ENCODE data around the gene CASZ1. TPM values are rescaled to one million over a fixed set of nuclear protein-coding genes. Genes with fewer than 3 reads are reported as not detected.

The CASZ1 gene
- total RNA-seq, 1 experiment from 2014 or later, result 11.1 TPM

DNA sequence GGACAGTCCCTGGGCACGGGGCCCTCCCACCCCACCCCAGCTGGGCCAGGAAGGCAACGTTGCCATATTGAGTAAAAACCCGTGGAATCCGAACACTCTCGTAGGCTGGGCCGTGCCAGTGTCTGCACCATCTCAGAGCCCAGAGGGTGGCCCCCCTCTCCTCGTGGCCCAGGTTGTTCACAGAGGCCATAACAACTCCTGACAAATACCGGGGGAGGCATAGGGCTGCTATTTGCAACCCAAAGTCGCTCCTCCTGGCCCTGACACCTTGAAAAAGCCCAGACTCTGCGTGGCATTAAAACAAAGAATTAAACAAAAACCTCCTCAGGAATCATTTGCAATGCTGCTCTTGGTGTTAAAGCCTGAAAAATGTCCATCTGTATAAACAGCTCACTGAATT lies 141.4 kb downstream of the CASZ1 start:
- Mint-ChIP-seq H3K27ac (ENCODE audit: low read depth, unreplicated experiment) (no peak overlapping the region), H3K4me1 (ENCODE audit: insufficient read depth, unreplicated experiment) (no peaks in the 10 kb centered on the region), H3K36me3 (ENCODE audit: insufficient read depth, unreplicated experiment) (peaks cover 22% of the 10 kb centered on the region), H3K9me3 (ENCODE audit: unreplicated experiment) (no peaks in the 10 kb centered on the region), H3K4me3 (ENCODE audit: unreplicated experiment) (no peak overlapping the region), H3K27me3 (ENCODE audit: insufficient read depth, unreplicated experiment) (no peaks in the 10 kb centered on the region)
- CTCF ChIA-PET, result no interaction called here
- DNase-seq (ENCODE audit: unreplicated experiment), result no peak
- intact Hi-C loops (cut with micrococcal nuclease), result no loop called here
- POLR2A ChIA-PET, result interaction anchor here (0.7 kb wide), 1 partner anchor 32 kb away, joined by 3 read pairs; no protein-coding TSS in a partner anchor
- no TSS peak for BruUV-seq (replicated peaks)
- TF ChIP-seq, protein P1, sequence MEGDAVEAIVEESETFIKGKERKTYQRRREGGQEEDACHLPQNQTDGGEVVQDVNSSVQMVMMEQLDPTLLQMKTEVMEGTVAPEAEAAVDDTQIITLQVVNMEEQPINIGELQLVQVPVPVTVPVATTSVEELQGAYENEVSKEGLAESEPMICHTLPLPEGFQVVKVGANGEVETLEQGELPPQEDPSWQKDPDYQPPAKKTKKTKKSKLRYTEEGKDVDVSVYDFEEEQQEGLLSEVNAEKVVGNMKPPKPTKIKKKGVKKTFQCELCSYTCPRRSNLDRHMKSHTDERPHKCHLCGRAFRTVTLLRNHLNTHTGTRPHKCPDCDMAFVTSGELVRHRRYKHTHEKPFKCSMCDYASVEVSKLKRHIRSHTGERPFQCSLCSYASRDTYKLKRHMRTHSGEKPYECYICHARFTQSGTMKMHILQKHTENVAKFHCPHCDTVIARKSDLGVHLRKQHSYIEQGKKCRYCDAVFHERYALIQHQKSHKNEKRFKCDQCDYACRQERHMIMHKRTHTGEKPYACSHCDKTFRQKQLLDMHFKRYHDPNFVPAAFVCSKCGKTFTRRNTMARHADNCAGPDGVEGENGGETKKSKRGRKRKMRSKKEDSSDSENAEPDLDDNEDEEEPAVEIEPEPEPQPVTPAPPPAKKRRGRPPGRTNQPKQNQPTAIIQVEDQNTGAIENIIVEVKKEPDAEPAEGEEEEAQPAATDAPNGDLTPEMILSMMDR (IDR thresholded peaks at IDR 0.05; ENCODE audit: unreplicated experiment), result no peak

GRCh38 chr1:10653370-10654125 lies 142.9 kb downstream of the CASZ1 start:
- POLR2A ChIA-PET, result no interaction called here
- intact Hi-C loops (cut with micrococcal nuclease), result no loop called here
- no peaks in the 10 kb centered on the region for H3K9me3 Mint-ChIP-seq (ENCODE audit: unreplicated experiment)
- no peaks in the 10 kb centered on the region for H3K4me1 Mint-ChIP-seq (ENCODE audit: insufficient read depth, unreplicated experiment)
- TF ChIP-seq, protein P1 (IDR thresholded peaks at IDR 0.05; ENCODE audit: unreplicated experiment), result no peak
- H3K27ac Mint-ChIP-seq (ENCODE audit: low read depth, unreplicated experiment), result no peak overlapping the region
- H3K36me3 Mint-ChIP-seq (ENCODE audit: insufficient read depth, unreplicated experiment), result peaks cover 25% of the 10 kb centered on the region
- BruUV-seq (replicated peaks), result no TSS peak
- H3K4me3 Mint-ChIP-seq (ENCODE audit: unreplicated experiment), result no peak overlapping the region
- H3K27me3 Mint-ChIP-seq (ENCODE audit: insufficient read depth, unreplicated experiment), result no peaks in the 10 kb centered on the region
- no peak for DNase-seq (ENCODE audit: unreplicated experiment)
- CTCF ChIA-PET, result no interaction called here

GRCh38 chr1:10652626-10653025 lies 143.8 kb downstream of the CASZ1 start:
- H3K27ac Mint-ChIP-seq (ENCODE audit: low read depth, unreplicated experiment), result no peak overlapping the region
- peaks cover 22% of the 10 kb centered on the region for H3K36me3 Mint-ChIP-seq (ENCODE audit: insufficient read depth, unreplicated experiment)
- DNase-seq (ENCODE audit: unreplicated experiment), result no peak
- no peak overlapping the region for H3K4me3 Mint-ChIP-seq (ENCODE audit: unreplicated experiment)
- no peaks in the 10 kb centered on the region for H3K9me3 Mint-ChIP-seq (ENCODE audit: unreplicated experiment)
- ChIA-PET CTCF (no interaction called here), POLR2A (interaction anchor here (0.6 kb wide), 1 partner anchor 16 kb away, joined by 3 read pairs; no protein-coding TSS in a partner anchor)
- BruUV-seq (replicated peaks), result no TSS peak
- no peaks in the 10 kb centered on the region for H3K4me1 Mint-ChIP-seq (ENCODE audit: insufficient read depth, unreplicated experiment)
- H3K27me3 Mint-ChIP-seq (ENCODE audit: insufficient read depth, unreplicated experiment), result no peaks in the 10 kb centered on the region
- TF ChIP-seq, protein P1 (IDR thresholded peaks at IDR 0.05; ENCODE audit: unreplicated experiment), result no peak
- intact Hi-C loops (cut with micrococcal nuclease), result no loop called here

- Mint-ChIP-seq H3K27ac (ENCODE audit: low read depth, unreplicated experiment) (no peak overlapping the region), H3K4me1 (ENCODE audit: insufficient read depth, unreplicated experiment) (no peaks in the 10 kb centered on the region), H3K27me3 (ENCODE audit: insufficient read depth, unreplicated experiment) (no peaks in the 10 kb centered on the region), H3K4me3 (ENCODE audit: unreplicated experiment) (no peak overlapping the region), H3K9me3 (ENCODE audit: unreplicated experiment) (no peaks in the 10 kb centered on the region), H3K36me3 (ENCODE audit: insufficient read depth, unreplicated experiment) (peaks cover 25% of the 10 kb centered on the region)
- BruUV-seq (replicated peaks), result no TSS peak
- ChIA-PET CTCF (no interaction called here), POLR2A (no interaction called here)
- TF ChIP-seq, protein P1 (IDR thresholded peaks at IDR 0.05; ENCODE audit: unreplicated experiment), result no peak
- DNase-seq (ENCODE audit: unreplicated experiment), result no peak
- intact Hi-C loops (cut with micrococcal nuclease), result no loop called here
Observed at GRCh38 chr1:10651793-10652192, 144.7 kb downstream of the CASZ1 start.

All from MCF 10A (cell line).